HCT116 (cell line): ENCODE results near the gene GSTK1.

Experiments used
- ATF3 ChIP-seq: IDR thresholded peaks from 2 replicates; pipeline ENCODE4 v1.6.1; 2012
- CTCF ChIP-seq, 3 experiments: fragments of 200-600 bp in 1 of 3; sonication (generic) in 1 of 3; IDR thresholded peaks in 2 of 3; conservative IDR thresholded peaks in 1 of 3; 2 replicates each; pipeline ENCODE4 v1.5.1; 2012 to 2017; ENCODE audit warnings: low read depth in 2 of 3, low read length in 2 of 3, antibody characterized with exemption in 1 of 3, borderline replicate concordance in 1 of 3, control low read depth in 1 of 3, mild to moderate bottlenecking in 1 of 3, mixed read lengths in 1 of 3, mixed run types in 1 of 3, moderate library complexity in 1 of 3; ENCODE audit not compliant: insufficient read depth in 1 of 3
- EGR1 ChIP-seq: IDR thresholded peaks from 2 replicates; pipeline ENCODE4 v1.6.1; 2012; ENCODE audit warnings: low read depth
- EZH2 ChIP-seq: fragments of 200-600 bp; sonication (generic); IDR thresholded peaks from 2 replicates; pipeline ENCODE4 v1.6.1; 2017; ENCODE audit warnings: antibody characterized with exemption, mixed run types
- EZH2phosphoT487 ChIP-seq: fragments of 200-600 bp; IDR thresholded peaks from 2 replicates; pipeline ENCODE4 v1.6.1; 2018; ENCODE audit warnings: antibody characterized with exemption, borderline replicate concordance
- MAX ChIP-seq: IDR thresholded peaks from 2 replicates; pipeline ENCODE4 v1.6.1; 2012
- POLR2A ChIP-seq: IDR thresholded peaks from 2 replicates; pipeline ENCODE4 v1.7.0; 2011; ENCODE audit warnings: borderline replicate concordance; ENCODE audit not compliant: insufficient read depth, insufficient read length; ENCODE audit errors: extremely low read depth
- POLR2AphosphoS5 ChIP-seq: IDR thresholded peaks from 2 replicates; pipeline ENCODE4 v1.6.1; 2011; ENCODE audit warnings: mild to moderate bottlenecking, low read depth, low read length, moderate library complexity
- RAD21 ChIP-seq: IDR thresholded peaks from 2 replicates; pipeline ENCODE4 v1.6.1; 2012; ENCODE audit warnings: low read depth, mild to moderate bottlenecking
- SIN3A ChIP-seq: IDR thresholded peaks from 2 replicates; pipeline ENCODE4 v1.6.1; 2012; ENCODE audit warnings: low read depth
- TCF7L2 ChIP-seq: IDR thresholded peaks from 2 replicates; pipeline ENCODE4 v1.7.0; 2011; ENCODE audit warnings: borderline replicate concordance, inconsistent platforms; ENCODE audit not compliant: insufficient read depth, insufficient read length; ENCODE audit errors: extremely low read depth
- YY1 ChIP-seq: IDR thresholded peaks from 2 replicates; pipeline ENCODE4 v1.6.1; 2011; ENCODE audit warnings: low read length, low read depth, moderate library complexity, mild to moderate bottlenecking; ENCODE audit not compliant: insufficient replicate concordance; ENCODE audit errors: extremely low read depth
- ZBTB33 ChIP-seq: IDR thresholded peaks from 2 replicates; pipeline ENCODE4 v1.6.1; 2011; ENCODE audit warnings: mild to moderate bottlenecking, low read length, moderate library complexity; ENCODE audit not compliant: insufficient replicate concordance; ENCODE audit errors: extremely low read depth
- ZFX ChIP-seq: fragments of 450-650 bp; IDR thresholded peaks from 2 replicates; pipeline ENCODE4 v1.6.1; 2017

- TF ChIP-seq CTCF (IDR thresholded peaks at IDR 0.05 in 2 of 3, conservative IDR thresholded peaks at IDR 0.05 in 1 of 3; ENCODE audit: borderline replicate concordance in 1 of 3, insufficient read depth in 1 of 3, low read depth in 2 of 3, low read length in 2 of 3) = no peak
- no peak for TF ChIP-seq POLR2A
- TF ChIP-seq RAD21 = no peak
- TF ChIP-seq POLR2AphosphoS5 = no peak
- no peak for TF ChIP-seq EZH2
- no peak for TF ChIP-seq ZFX
- TF ChIP-seq YY1 = no peak
- no peak for TF ChIP-seq TCF7L2
- no peak for TF ChIP-seq SIN3A
- no peak for TF ChIP-seq EZH2phosphoT487
- TF ChIP-seq ATF3 = no peak
- no peak for TF ChIP-seq MAX
- no peak for TF ChIP-seq ZBTB33
- TF ChIP-seq EGR1 = no peak
Measured at GRCh38 chr7:143316492-143316891, 53.3 kb downstream of the GSTK1 start.
